SK-N-SH treated with all-trans-retinoic acid at 6 μM for 48 hours (cell line): ENCODE measurements around the gene AHSG.

Source experiments
- ATAC-seq: fragments of 200-7000 bp; cut with Tn5 transposase; 3 replicates; pipeline ENCODE4 v1.9.1; 2020; ENCODE audit warnings: mild to moderate bottlenecking, moderate library complexity
- ARNTL ChIP-seq: fragments of 450-650 bp; formaldehyde crosslinking; IDR thresholded peaks from 2 replicates; pipeline ENCODE4 v1.5.0; 2020; ENCODE audit warnings: low read depth, mild to moderate bottlenecking, moderate library complexity, borderline replicate concordance
- BACH2 ChIP-seq: fragments of 250-450 bp; sonication (Bioruptor Pico); IDR thresholded peaks from 2 replicates; pipeline ENCODE4 v1.9.0; 2021; ENCODE audit warnings: mild to moderate bottlenecking, borderline replicate concordance
- CREB5 ChIP-seq: fragments of 250-450 bp; sonication (Bioruptor Pico); IDR thresholded peaks from 2 replicates; pipeline ENCODE4 v1.5.1; 2020; ENCODE audit warnings: low read depth, mild to moderate bottlenecking, moderate library complexity
- CSDC2 ChIP-seq: fragments of 250-450 bp; sonication (Bioruptor Pico); IDR thresholded peaks from 2 replicates; pipeline ENCODE4 v1.5.0; 2020; ENCODE audit warnings: mild to moderate bottlenecking, moderate library complexity
- CSRNP3 ChIP-seq: fragments of 250-450 bp; sonication (Bioruptor Pico); IDR thresholded peaks from 2 replicates; pipeline ENCODE4 v1.5.1; 2021; ENCODE audit warnings: mild to moderate bottlenecking, moderate library complexity
- ESRRG ChIP-seq: fragments of 250-450 bp; sonication (Bioruptor Pico); IDR thresholded peaks from 2 replicates; pipeline ENCODE4 v1.6.1; 2021; ENCODE audit warnings: mild to moderate bottlenecking
- GLIS3 ChIP-seq: fragments of 250-450 bp; sonication (Bioruptor Pico); IDR thresholded peaks from 2 replicates; pipeline ENCODE4 v1.5.0; 2020; ENCODE audit warnings: mild to moderate bottlenecking, moderate library complexity
- ISL1 ChIP-seq: fragments of 250-450 bp; sonication (Bioruptor Pico); IDR thresholded peaks from 2 replicates; pipeline ENCODE4 v2.1.2; 2022; ENCODE audit warnings: mild to moderate bottlenecking, moderate library complexity
- OSR1 ChIP-seq: fragments of 250-450 bp; sonication (Bioruptor Pico); IDR thresholded peaks from 2 replicates; pipeline ENCODE4 v1.8.0; 2022; ENCODE audit warnings: moderate library complexity, mild to moderate bottlenecking, inconsistent platforms
- PATZ1 ChIP-seq: fragments of 250-450 bp; sonication (Bioruptor Pico); IDR thresholded peaks from 2 replicates; pipeline ENCODE4 v1.8.0; 2020; ENCODE audit warnings: mild to moderate bottlenecking, moderate library complexity, borderline replicate concordance
- RARB ChIP-seq: fragments of 250-450 bp; sonication (Bioruptor Pico); IDR thresholded peaks from 2 replicates; pipeline ENCODE4 v1.8.0; 2021; ENCODE audit warnings: mild to moderate bottlenecking, moderate library complexity
- SNAI2 ChIP-seq: fragments of 250-450 bp; sonication (Bioruptor Pico); IDR thresholded peaks from 2 replicates; pipeline ENCODE4 v1.5.0; 2020; ENCODE audit warnings: mild to moderate bottlenecking, moderate library complexity
- TCF4 ChIP-seq: fragments of 250-450 bp; sonication (Bioruptor Pico); IDR thresholded peaks from 2 replicates; pipeline ENCODE4 v1.8.0; 2021; ENCODE audit warnings: mild to moderate bottlenecking, moderate library complexity, borderline replicate concordance
- ZC3H10 ChIP-seq: fragments of 250-450 bp; sonication (Bioruptor Pico); IDR thresholded peaks from 2 replicates; pipeline ENCODE4 v1.5.1; 2021; ENCODE audit warnings: mild to moderate bottlenecking, moderate library complexity
- ZFP3 ChIP-seq: fragments of 250-450 bp; sonication (Bioruptor Pico); IDR thresholded peaks from 2 replicates; pipeline ENCODE4 v1.5.0; 2020; ENCODE audit warnings: mild to moderate bottlenecking, moderate library complexity
- ZFP30 ChIP-seq: fragments of 450-650 bp; formaldehyde crosslinking; IDR thresholded peaks from 2 replicates; pipeline ENCODE4 v1.5.0; 2022; ENCODE audit warnings: mild to moderate bottlenecking, moderate library complexity
- ZNF565 ChIP-seq: fragments of 450-650 bp; formaldehyde crosslinking; conservative IDR thresholded peaks from 2 replicates; pipeline ENCODE4 v1.5.0; 2020; ENCODE audit warnings: low read depth, mild to moderate bottlenecking, moderate library complexity
- ZNF70 ChIP-seq: fragments of 450-650 bp; formaldehyde crosslinking; IDR thresholded peaks from 2 replicates; pipeline ENCODE4 v1.5.0; 2020; ENCODE audit warnings: mild to moderate bottlenecking, moderate library complexity
- TF ChIP-seq, protein P1 (sequence below): fragments of 250-450 bp; sonication (Bioruptor Pico); IDR thresholded peaks from 2 replicates; pipeline ENCODE4 v1.5.0; 2020; ENCODE audit warnings: mild to moderate bottlenecking, moderate library complexity
- TF ChIP-seq, protein P2 (sequence below): fragments of 250-450 bp; sonication (Bioruptor Pico); IDR thresholded peaks from 2 replicates; pipeline ENCODE4 v1.8.0; 2021; ENCODE audit warnings: low read depth, mild to moderate bottlenecking, moderate library complexity, borderline replicate concordance

The AHSG gene

GRCh38 chr3:186600896-186601295 lies 12.0 kb upstream of the AHSG start:
- TF ChIP-seq OSR1 (CRISPR knock-in tag) (no peak), ZC3H10 (no peak), CREB5 (no peak), TCF4 (CRISPR knock-in tag) (no peak), PATZ1 (CRISPR knock-in tag) (no peak), ZNF565 (no peak), ZFP3 (CRISPR knock-in tag) (no peak), CSDC2 (no peak), ZFP30 (CRISPR knock-in tag) (no peak), ESRRG (CRISPR knock-in tag) (no peak), GLIS3 (CRISPR knock-in tag) (no peak), BACH2 (CRISPR knock-in tag) (no peak), SNAI2 (no peak)
- TF ChIP-seq, protein P1, sequence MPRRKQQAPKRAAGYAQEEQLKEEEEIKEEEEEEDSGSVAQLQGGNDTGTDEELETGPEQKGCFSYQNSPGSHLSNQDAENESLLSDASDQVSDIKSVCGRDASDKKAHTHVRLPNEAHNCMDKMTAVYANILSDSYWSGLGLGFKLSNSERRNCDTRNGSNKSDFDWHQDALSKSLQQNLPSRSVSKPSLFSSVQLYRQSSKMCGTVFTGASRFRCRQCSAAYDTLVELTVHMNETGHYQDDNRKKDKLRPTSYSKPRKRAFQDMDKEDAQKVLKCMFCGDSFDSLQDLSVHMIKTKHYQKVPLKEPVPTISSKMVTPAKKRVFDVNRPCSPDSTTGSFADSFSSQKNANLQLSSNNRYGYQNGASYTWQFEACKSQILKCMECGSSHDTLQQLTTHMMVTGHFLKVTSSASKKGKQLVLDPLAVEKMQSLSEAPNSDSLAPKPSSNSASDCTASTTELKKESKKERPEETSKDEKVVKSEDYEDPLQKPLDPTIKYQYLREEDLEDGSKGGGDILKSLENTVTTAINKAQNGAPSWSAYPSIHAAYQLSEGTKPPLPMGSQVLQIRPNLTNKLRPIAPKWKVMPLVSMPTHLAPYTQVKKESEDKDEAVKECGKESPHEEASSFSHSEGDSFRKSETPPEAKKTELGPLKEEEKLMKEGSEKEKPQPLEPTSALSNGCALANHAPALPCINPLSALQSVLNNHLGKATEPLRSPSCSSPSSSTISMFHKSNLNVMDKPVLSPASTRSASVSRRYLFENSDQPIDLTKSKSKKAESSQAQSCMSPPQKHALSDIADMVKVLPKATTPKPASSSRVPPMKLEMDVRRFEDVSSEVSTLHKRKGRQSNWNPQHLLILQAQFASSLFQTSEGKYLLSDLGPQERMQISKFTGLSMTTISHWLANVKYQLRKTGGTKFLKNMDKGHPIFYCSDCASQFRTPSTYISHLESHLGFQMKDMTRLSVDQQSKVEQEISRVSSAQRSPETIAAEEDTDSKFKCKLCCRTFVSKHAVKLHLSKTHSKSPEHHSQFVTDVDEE (CRISPR knock-in tag), result no peak
- TF ChIP-seq, protein P2, sequence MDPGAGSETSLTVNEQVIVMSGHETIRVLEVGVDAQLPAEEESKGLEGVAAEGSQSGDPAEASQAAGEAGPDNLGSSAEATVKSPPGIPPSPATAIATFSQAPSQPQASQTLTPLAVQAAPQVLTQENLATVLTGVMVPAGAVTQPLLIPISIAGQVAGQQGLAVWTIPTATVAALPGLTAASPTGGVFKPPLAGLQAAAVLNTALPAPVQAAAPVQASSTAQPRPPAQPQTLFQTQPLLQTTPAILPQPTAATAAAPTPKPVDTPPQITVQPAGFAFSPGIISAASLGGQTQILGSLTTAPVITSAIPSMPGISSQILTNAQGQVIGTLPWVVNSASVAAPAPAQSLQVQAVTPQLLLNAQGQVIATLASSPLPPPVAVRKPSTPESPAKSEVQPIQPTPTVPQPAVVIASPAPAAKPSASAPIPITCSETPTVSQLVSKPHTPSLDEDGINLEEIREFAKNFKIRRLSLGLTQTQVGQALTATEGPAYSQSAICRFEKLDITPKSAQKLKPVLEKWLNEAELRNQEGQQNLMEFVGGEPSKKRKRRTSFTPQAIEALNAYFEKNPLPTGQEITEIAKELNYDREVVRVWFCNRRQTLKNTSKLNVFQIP, result no peak
- TF ChIP-seq, all 23 proteins: peak for 0
- ATAC-seq, result no peak

DNA sequence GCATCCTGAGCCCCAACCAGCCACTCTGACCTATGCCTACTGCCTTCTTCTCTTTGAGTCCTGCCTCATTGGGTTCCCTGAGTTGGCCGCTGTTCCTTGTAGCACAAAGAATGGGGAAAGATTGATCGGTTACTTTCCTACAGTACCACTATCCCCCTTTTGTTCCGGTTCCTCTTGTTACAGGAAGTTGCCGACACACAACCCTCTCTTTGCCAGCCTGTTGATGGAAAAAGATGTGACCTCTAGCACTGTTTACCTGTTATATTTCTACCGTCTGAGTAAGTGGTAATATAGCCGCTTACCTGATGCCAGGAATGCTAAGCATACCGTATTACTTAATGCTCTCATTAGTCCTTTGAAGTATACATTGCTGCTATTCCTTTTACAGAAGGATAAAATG lies 9.7 kb upstream of the AHSG start:
- no peak for ATAC-seq
- TF ChIP-seq BACH2 (CRISPR knock-in tag) (no peak), SNAI2 (no peak), CSDC2 (no peak), CREB5 (no peak), RARB (CRISPR knock-in tag) (no peak), ZFP30 (CRISPR knock-in tag) (no peak), ZC3H10 (no peak), ARNTL (CRISPR knock-in tag) (no peak), ZFP3 (CRISPR knock-in tag) (no peak), CSRNP3 (CRISPR knock-in tag) (no peak), PATZ1 (CRISPR knock-in tag) (no peak), ZNF70 (no peak), ISL1 (no peak)
- TF ChIP-seq, protein P2, result no peak
